HG03342 (cell line): ENCODE measurements around the gene KDM2A.
"Not testable (repeated sequence)": the region's sequence is repeated elsewhere in the genome, so short reads cannot be mapped to it uniquely, and the experiment has no call there.

Experiments used
- ATAC-seq: cut with Tn5 transposase; IDR thresholded peaks from one replicate; pipeline ENCODE4 v1.9.1; 2021; ENCODE audit warnings: mild to moderate bottlenecking, moderate library complexity; ENCODE audit not compliant: unreplicated experiment

The KDM2A gene

GRCh38 chr11:67167091-67167490 lies 48.0 kb downstream of the KDM2A start:
- no peak for ATAC-seq

- ATAC-seq = no peak
Measured at GRCh38 chr11:67167719-67168118, 48.7 kb downstream of the KDM2A start.

GRCh38 chr11:67168911-67169310 lies 49.8 kb downstream of the KDM2A start:
- not testable (repeated sequence) for ATAC-seq

GRCh38 chr11:67174311-67174710 lies 55.2 kb downstream of the KDM2A start:
- no peak for ATAC-seq

GRCh38 chr11:67177399-67178281 lies 58.6 kb downstream of the KDM2A start:
- no peak for ATAC-seq

- ATAC-seq = no peak
Measured at GRCh38 chr11:67178421-67178820, 59.4 kb downstream of the KDM2A start.

GRCh38 chr11:67178878-67179277 lies 59.8 kb downstream of the KDM2A start:
- no peak for ATAC-seq

GRCh38 chr11:67179892-67180490 lies 60.9 kb downstream of the KDM2A start:
- ATAC-seq = no peak

- ATAC-seq = no peak
Measured at GRCh38 chr11:67194096-67194495, 75.0 kb downstream of the KDM2A start.

GRCh38 chr11:67195971-67196456 lies 77.0 kb downstream of the KDM2A start:
- no peak for ATAC-seq

- ATAC-seq = no peak
Measured at GRCh38 chr11:67197606-67198005, 78.5 kb downstream of the KDM2A start.

- ATAC-seq = not testable (repeated sequence)
Measured at GRCh38 chr11:67198781-67199180, 79.7 kb downstream of the KDM2A start.

- no peak for ATAC-seq
Measured at GRCh38 chr11:67199751-67200150, 80.7 kb downstream of the KDM2A start.

- ATAC-seq = no peak
Measured at GRCh38 chr11:67202028-67202427, 83.0 kb downstream of the KDM2A start.

GRCh38 chr11:67204822-67205221 lies 85.8 kb downstream of the KDM2A start:
- ATAC-seq = no peak

GRCh38 chr11:67209222-67209621 lies 90.2 kb downstream of the KDM2A start:
- not testable (repeated sequence) for ATAC-seq

GRCh38 chr11:67211656-67212436 lies 92.8 kb downstream of the KDM2A start:
- ATAC-seq = no peak

- no peak for ATAC-seq
Measured at GRCh38 chr11:67213178-67213621, 94.1 kb downstream of the KDM2A start.

- ATAC-seq = no peak
Measured at GRCh38 chr11:67227726-67228125, 108.7 kb downstream of the KDM2A start.

GRCh38 chr11:67230406-67230805 lies 111.3 kb downstream of the KDM2A start:
- ATAC-seq = no peak

- ATAC-seq = no peak
Measured at GRCh38 chr11:67230886-67231285, 111.8 kb downstream of the KDM2A start.
